ENCODE data around the gene TNK1. TPM values are rescaled to one million over a fixed set of nuclear protein-coding genes. Genes with fewer than 3 reads are reported as not detected.
A peak's percentile ranks its signal among the peaks of the same experiment; 100 is the strongest.

TNK1 gene
- total and polyA plus RNA-seq, 9 of the 15 experiments (the other 6 are each of a cell fraction or from before 2014, with no cell fraction given) = 0.28 to 5.2 (median 2.1) TPM

DNA sequence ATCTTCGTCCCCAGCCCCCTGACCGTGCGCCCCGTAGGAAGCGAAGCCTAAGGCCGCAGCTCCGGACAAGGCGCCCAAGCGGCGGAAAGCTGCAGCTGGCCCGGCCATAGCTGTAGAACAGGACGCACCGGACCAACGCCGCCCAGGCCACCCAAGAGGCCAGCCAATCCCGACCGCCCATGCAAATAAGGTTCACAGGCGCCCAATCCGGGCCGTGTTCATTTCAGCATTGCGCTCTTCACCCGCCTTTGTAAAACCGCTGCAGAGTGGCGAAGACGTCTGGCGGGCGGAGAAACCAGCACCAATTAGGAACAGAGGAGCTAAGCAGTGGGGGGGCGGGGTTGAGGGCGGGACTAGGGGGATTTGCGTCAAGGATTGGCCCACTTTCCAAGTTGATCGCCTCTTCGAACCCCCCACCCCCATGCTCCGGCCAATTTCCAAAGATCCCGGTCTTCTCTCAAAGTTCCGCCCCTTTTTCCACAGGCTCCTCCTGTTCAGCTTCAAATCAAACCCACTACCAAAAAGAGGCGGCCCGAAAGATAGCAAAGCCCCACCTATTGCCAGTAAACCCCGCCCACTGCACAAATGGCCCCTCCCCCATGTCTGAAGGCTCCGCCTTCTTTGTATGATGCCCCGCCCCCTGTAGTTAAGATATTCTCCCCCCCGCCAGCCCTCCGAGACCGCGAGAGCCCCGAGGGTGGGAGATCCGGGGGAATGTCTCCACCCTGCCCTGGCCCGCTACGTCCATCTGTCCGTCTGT is 23.3 kb downstream of the TNK1 start, which contains the start of gene TMEM256 (continued):
- TF ChIP-seq CREB1 (IDR thresholded peaks at IDR 0.05) (0 out of 2 replicates have a peak, but pooled peaks have one; percentile 43), CREB1 (CRISPR knock-in tag; IDR thresholded peaks at IDR 0.05) (peak; percentile 52; the same call in 1 of the 2 replicates), FOXA1 (IDR thresholded peaks at IDR 0.05; ENCODE audit: borderline replicate concordance) (no peak), TRIM24 (IDR thresholded peaks at IDR 0.05) (no peak), HDGF (IDR thresholded peaks at IDR 0.05) (no peak), SNIP1 (IDR thresholded peaks at IDR 0.05; ENCODE audit: low read depth) (no peak), SRSF3 (IDR thresholded peaks at IDR 0.05; ENCODE audit: insufficient read depth, low read length) (no peak), SREBF1 (IDR thresholded peaks at IDR 0.05; ENCODE audit: borderline replicate concordance, low read depth, low read length) (no peak), HCFC1 (IDR thresholded peaks at IDR 0.05; ENCODE audit: low read depth, low read length) (peak; percentile 27; the same call in 1 of the 2 replicates), PHF8 (IDR thresholded peaks at IDR 0.05; ENCODE audit: borderline replicate concordance, low read length) (peak; percentile 78), ZBTB8A (IDR thresholded peaks at IDR 0.05; ENCODE audit: partially characterized antibody) (no peak), SMAD2 (IDR thresholded peaks at IDR 0.05; ENCODE audit: low read depth, low read length) (no peak)
- TF ChIP-seq, protein P1, sequence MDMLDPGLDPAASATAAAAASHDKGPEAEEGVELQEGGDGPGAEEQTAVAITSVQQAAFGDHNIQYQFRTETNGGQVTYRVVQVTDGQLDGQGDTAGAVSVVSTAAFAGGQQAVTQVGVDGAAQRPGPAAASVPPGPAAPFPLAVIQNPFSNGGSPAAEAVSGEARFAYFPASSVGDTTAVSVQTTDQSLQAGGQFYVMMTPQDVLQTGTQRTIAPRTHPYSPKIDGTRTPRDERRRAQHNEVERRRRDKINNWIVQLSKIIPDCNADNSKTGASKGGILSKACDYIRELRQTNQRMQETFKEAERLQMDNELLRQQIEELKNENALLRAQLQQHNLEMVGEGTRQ (CRISPR knock-in tag; IDR thresholded peaks at IDR 0.05) = no peak
- TF ChIP-seq, protein P2, sequence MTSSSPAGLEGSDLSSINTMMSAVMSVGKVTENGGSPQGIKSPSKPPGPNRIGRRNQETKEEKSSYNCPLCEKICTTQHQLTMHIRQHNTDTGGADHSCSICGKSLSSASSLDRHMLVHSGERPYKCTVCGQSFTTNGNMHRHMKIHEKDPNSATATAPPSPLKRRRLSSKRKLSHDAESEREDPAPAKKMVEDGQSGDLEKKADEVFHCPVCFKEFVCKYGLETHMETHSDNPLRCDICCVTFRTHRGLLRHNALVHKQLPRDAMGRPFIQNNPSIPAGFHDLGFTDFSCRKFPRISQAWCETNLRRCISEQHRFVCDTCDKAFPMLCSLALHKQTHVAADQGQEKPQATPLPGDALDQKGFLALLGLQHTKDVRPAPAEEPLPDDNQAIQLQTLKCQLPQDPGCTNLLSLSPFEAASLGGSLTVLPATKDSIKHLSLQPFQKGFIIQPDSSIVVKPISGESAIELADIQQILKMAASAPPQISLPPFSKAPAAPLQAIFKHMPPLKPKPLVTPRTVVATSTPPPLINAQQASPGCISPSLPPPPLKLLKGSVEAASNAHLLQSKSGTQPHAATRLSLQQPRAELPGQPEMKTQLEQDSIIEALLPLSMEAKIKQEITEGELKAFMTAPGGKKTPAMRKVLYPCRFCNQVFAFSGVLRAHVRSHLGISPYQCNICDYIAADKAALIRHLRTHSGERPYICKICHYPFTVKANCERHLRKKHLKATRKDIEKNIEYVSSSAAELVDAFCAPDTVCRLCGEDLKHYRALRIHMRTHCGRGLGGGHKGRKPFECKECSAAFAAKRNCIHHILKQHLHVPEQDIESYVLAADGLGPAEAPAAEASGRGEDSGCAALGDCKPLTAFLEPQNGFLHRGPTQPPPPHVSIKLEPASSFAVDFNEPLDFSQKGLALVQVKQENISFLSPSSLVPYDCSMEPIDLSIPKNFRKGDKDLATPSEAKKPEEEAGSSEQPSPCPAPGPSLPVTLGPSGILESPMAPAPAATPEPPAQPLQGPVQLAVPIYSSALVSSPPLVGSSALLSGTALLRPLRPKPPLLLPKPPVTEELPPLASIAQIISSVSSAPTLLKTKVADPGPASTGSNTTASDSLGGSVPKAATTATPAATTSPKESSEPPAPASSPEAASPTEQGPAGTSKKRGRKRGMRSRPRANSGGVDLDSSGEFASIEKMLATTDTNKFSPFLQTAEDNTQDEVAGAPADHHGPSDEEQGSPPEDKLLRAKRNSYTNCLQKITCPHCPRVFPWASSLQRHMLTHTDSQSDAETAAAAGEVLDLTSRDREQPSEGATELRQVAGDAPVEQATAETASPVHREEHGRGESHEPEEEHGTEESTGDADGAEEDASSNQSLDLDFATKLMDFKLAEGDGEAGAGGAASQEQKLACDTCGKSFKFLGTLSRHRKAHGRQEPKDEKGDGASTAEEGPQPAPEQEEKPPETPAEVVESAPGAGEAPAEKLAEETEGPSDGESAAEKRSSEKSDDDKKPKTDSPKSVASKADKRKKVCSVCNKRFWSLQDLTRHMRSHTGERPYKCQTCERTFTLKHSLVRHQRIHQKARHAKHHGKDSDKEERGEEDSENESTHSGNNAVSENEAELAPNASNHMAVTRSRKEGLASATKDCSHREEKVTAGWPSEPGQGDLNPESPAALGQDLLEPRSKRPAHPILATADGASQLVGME (CRISPR knock-in tag; IDR thresholded peaks at IDR 0.05) = no peak
- TF ChIP-seq, protein P3, sequence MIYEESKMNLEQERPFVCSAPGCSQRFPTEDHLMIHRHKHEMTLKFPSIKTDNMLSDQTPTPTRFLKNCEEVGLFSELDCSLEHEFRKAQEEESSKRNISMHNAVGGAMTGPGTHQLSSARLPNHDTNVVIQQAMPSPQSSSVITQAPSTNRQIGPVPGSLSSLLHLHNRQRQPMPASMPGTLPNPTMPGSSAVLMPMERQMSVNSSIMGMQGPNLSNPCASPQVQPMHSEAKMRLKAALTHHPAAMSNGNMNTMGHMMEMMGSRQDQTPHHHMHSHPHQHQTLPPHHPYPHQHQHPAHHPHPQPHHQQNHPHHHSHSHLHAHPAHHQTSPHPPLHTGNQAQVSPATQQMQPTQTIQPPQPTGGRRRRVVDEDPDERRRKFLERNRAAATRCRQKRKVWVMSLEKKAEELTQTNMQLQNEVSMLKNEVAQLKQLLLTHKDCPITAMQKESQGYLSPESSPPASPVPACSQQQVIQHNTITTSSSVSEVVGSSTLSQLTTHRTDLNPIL (CRISPR knock-in tag; IDR thresholded peaks at IDR 0.05) = no peak
- TF ChIP-seq, protein P4, sequence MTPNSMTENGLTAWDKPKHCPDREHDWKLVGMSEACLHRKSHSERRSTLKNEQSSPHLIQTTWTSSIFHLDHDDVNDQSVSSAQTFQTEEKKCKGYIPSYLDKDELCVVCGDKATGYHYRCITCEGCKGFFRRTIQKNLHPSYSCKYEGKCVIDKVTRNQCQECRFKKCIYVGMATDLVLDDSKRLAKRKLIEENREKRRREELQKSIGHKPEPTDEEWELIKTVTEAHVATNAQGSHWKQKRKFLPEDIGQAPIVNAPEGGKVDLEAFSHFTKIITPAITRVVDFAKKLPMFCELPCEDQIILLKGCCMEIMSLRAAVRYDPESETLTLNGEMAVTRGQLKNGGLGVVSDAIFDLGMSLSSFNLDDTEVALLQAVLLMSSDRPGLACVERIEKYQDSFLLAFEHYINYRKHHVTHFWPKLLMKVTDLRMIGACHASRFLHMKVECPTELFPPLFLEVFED (CRISPR knock-in tag; conservative IDR thresholded peaks at IDR 0.05) = no peak
